NB4 (cell line): ENCODE results near the gene ADAP2.

Source experiments
- MYC ChIP-seq: IDR thresholded peaks from 2 replicates; pipeline ENCODE4 v1.6.1; 2011; ENCODE audit warnings: low read depth, low read length
- POLR2A ChIP-seq: IDR thresholded peaks from 2 replicates; pipeline ENCODE4 v1.6.1; 2011; ENCODE audit warnings: mild to moderate bottlenecking; ENCODE audit not compliant: insufficient read length; ENCODE audit errors: extremely low read depth
- TF ChIP-seq, protein P1 (sequence below): IDR thresholded peaks from one replicate; pipeline ENCODE4 v1.5.1; 2012; ENCODE audit warnings: low read depth, low read length
- TF ChIP-seq, protein P2 (sequence below): IDR thresholded peaks from 2 replicates; pipeline ENCODE4 v1.6.1; 2011; ENCODE audit warnings: low read depth, low read length

DNA sequence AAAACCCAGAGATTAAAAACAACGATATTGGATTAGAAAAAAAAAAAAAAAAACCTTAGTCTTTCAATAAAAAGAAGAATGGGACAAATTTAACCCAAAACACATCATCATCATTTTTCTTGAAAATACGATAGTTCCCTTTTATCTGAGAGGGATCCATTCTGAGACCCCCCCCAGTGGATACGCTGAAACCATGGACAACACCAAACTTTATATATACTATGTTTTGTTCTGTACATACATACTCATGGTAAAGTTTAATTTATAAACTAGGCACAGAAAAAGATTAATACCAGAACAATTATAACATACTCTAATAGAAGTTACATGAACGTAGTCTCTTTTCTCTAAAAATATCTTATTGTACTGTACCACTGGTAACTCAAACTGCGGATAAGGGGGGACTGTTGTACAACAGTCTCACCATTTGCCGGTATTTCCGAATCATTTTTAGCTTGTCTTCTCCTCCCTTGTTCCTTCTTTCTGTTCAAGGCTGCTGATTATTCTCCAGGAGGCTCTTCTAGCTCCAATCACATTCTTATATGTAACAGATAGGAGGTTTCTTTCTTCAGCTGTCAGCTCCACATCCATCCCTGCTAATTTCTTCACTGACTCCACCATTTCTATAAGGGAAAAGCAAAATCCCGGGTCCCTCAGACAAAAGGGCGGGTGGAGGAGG is 86.1 kb downstream of the ADAP2 start:
- TF ChIP-seq, protein P1, sequence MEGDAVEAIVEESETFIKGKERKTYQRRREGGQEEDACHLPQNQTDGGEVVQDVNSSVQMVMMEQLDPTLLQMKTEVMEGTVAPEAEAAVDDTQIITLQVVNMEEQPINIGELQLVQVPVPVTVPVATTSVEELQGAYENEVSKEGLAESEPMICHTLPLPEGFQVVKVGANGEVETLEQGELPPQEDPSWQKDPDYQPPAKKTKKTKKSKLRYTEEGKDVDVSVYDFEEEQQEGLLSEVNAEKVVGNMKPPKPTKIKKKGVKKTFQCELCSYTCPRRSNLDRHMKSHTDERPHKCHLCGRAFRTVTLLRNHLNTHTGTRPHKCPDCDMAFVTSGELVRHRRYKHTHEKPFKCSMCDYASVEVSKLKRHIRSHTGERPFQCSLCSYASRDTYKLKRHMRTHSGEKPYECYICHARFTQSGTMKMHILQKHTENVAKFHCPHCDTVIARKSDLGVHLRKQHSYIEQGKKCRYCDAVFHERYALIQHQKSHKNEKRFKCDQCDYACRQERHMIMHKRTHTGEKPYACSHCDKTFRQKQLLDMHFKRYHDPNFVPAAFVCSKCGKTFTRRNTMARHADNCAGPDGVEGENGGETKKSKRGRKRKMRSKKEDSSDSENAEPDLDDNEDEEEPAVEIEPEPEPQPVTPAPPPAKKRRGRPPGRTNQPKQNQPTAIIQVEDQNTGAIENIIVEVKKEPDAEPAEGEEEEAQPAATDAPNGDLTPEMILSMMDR = no peak
- TF ChIP-seq, protein P2, sequence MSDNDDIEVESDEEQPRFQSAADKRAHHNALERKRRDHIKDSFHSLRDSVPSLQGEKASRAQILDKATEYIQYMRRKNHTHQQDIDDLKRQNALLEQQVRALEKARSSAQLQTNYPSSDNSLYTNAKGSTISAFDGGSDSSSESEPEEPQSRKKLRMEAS = no peak
- TF ChIP-seq POLR2A (no peak), MYC (no peak)
